GM21737 (cell line): ENCODE data around the gene PHLPP1.
A peak's percentile ranks its signal among the peaks of the same experiment; 100 is the strongest.

Source experiments
- ATAC-seq: cut with Tn5 transposase; IDR thresholded peaks from one replicate; pipeline ENCODE4 v1.9.1; 2021; ENCODE audit warnings: mild to moderate bottlenecking, moderate library complexity; ENCODE audit not compliant: unreplicated experiment

The PHLPP1 gene

DNA sequence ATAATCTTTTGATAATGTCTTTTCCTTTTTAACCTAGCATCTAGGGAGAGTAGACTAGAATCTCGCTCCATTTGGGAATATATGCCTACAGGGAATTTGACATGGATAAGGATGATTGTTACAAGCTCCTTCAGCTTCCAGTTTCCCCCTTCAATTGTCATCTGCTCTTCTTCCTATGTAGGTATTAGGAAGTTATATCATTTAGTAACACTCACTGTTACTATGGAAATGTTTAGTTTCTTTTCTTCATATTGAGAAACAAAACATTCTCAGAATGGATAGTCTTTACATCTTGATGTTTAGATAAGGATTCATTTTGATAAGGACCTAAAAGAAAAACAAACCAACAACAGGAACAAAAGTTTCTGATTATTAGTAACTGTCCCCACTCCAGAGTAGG is 127.6 kb downstream of the PHLPP1 start:
- ATAC-seq: no peak

DNA sequence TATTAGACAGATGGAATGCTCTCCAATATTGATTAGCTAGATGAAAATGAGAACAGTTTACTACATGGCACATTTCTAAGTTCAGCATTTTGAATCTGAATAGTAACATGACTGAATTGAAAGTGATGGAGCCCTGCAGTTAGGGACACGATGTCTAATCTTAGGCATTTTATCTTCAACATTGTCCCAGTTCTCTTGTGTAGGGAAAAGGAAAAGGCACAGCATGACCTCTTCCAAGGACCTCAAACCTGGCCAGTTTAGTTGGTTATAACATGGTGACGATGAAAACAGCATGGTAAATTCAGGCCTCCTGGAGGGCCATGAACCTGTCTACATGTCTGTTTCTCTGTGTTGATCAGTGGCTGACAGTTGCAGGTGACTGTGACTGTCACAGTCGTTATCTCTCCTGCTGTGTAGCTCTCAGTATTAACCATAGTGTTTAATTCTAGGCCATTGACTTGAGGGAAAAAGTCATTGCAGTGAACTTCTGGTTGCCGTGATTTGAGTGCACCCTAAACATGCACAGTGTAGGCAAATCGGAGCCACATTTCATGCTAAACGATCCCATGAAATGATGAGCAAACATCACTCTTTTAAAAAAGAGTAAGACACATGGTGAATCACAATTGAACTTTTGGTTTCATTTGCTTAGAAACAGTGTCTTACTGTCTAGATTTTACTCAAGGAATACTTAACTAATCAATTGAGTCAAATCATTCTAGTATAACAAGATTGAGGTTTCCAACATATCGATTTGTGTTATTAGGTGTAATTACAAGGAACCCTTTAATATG is 129.7 kb downstream of the PHLPP1 start:
- ATAC-seq: peak; percentile 50

DNA sequence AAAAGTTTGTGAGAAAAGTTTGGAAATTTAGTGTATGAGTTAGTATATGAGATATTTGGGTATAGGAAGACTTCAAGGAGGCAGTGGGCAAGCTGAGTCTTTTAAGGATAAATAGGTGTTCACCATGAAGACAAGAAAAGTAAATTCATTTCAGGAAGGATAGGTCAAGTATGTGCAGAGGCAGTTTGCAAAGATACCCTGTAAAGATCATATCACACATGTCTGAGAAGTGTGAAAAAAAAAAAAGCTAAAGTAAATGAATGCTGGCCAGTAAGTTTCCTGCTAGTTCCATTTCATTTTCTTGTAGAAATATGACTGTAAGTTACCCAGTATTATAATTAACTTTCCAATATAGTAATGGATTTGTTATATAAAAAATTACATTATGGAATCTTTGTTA is 131.0 kb downstream of the PHLPP1 start:
- ATAC-seq: no peak

DNA sequence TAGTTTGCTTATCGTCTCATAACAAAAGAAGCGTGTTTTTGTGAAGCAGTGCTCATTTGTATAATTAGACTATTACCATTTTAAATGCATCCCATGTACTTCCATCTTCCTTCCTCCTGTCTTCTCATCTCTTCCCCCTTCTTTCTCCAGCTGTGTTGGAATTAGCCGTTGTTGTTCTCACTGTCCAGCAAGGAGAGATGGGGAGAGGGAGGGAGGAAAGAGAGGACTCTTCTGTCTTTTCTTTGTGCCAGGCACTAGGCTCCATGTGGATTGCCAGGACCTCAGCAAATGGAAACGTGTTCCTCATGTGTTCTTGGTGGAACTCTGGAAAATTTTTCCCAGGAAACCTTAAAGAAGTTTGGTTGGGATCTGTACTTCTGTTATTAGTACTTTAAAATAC is 131.7 kb downstream of the PHLPP1 start:
- no peak for ATAC-seq

DNA sequence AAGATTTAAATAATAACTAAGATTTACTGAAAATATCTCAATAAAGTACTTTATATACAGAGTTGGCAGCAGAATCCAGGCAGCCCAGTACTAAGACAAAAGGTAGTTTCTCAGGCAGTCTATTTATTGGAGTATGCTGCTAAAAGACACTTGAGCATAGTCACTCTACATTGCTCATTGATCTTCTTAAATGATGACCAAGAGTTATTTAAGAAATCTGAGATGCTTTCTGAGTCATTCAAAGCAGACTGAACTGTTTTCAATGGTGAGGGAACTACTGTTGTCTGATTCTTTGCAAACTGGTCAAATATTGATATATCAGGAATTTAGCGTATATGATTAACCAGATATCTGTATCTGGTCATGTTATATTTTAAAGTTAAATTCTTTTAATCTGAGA is 133.6 kb downstream of the PHLPP1 start:
- ATAC-seq: no peak

DNA sequence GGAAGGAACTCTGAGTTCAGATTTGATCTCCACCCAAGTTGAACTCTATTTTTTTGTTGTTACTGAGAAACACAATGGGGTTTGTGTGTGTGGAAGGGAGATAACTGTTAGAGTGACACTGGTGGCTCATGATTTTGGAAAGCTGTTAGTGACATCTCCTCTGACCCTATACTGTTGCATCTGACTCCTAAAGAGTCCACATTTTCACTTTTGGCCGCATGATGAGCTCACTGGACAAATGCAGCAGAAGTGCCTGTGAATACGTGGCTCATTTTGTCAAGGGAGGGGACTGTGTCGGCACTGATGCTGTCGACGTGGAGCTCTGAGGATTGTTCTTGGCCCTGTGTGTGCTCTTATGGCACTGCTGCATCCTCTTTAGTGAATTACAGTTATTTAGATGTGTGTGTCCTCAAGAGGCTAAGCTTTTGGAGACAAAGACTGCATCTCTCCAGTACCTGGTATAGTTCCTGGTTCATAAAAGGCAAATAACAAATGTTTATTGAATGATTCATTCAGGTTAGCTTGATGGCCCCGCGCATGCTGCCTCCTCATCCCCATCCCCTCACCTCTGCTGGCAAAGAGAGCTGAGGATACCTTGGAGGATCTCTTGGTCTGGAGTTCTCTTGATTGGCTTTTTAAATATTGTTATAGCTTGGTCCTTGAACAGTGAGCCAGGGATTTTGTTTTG is 135.4 kb downstream of the PHLPP1 start:
- ATAC-seq: no peak

DNA sequence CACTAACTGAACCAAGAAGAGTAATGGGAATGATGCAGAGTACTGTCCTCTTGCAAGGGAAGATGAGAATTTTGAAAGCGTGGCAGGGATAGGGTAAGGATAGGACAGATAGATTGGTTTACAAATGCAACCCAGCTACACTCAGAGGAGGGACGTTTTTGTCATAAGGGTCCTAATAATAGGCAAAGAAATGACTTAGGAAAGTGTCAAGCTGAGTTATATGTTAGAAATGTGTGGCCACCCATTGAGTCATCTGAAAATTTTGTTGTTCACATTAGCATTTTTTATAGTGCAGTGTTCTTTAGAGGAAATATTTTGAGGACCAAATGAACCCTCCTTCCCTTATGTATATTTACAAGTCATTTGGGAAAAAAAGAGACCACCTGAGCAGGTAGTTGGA is 137.5 kb downstream of the PHLPP1 start:
- no peak for ATAC-seq

DNA sequence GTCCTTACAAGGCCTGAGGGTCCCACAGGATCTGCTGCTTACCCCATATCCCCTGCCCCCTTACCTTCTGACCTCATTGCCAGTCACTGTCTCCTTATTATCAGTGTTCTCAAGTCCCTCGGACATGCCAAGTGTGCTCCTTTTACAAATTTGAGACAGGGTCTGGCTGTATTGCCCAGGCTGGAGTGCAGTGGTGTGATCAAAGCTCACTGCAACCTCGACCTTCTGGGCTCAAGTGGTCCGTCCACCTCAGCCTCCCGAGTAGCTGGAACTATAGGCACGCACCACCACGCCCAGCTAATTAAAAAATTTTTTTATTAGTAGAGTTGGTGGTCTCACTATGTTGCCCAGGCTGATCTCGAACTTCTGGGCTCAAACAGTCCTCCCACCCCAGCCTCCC is 141.0 kb downstream of the PHLPP1 start:
- ATAC-seq: no peak

DNA sequence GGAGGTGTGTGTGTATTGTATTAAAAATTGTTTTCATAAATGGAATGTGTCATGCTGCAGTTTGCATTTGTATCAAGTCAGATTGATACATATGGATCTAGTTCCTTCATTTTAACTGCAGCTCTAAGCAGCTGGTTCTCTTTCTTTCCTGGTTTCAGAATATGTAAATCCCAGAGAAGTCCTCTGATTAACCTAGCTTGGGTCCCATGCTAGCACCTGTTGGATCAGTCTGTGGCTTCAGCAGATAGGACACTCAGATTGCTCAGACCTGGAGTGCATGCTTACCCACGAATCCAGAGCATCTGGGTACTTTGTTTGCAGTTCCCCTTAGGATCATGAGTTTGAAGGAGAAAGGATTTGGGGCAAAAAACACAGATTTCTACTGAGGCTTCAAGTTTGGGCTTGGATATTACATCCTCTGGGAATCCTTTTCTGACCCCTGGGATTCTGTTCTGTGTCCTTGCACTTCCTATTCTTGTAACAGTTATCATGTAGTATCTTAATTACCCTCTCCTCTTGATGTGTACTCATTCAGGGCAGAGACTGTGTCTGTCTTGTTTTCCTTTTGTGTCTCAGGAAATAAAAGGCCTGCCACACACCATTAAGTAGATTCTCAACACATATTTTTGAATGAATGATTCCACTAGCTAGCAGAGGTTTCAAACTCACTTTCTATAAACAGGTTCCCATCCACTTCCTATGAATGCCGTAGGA is 142.1 kb downstream of the PHLPP1 start:
- no peak for ATAC-seq

DNA sequence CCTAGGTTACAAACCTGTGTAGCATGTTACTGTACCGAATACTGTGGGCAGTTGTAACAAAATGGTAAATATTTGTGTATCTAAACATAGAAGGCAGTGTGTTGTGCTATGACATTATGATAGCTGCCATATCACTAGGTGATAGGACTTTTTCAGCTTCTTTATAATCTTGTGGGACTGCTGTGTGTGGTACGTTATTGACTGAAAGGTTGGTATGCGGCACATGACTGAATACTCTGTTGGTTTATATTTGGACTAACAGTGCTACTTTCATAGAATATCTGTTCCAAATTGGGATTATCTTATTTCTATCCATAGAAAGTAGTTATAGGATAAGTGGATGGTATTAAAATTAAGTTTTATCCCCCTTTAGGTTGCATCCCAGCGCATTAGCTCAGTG is 144.7 kb downstream of the PHLPP1 start:
- ATAC-seq: no peak

DNA sequence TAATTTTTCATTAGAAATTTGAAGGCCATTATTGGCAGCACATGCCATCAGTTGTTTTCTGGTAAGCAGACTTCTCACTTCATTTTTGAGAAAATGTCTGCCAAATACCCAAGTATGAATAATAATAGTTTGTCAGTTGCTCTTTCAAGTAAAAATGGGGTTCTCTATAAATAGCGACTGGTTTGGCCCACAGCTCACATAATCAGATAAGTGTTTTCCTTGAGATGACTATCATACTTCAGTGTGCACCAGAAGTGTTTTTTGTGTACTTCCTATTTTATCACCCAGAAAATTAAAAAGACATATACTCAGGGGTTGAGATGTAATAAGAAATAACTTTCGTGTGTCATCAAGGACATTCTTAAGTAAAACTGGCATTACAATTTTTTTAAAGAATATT is 147.1 kb downstream of the PHLPP1 start:
- no peak for ATAC-seq

DNA sequence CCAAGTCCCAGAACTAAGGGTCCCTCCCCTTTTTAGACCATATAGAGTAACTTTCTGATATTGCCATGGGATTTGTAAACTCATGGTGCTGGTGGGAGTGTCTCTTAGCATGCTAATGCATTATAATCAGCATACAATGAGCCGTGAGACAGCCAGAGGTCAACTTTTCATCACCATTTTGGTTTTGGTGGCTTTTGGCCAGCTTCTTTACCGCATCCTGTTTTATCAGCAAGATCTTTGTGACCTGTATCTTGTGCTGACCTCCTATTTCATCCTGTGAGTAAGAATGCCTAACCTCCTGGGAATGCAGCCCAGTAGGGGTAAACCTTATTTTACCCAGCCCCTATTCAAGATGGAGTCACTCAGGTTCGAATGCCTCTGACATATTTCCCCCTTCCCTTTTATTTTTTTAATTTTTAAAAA is 148.2 kb downstream of the PHLPP1 start:
- no peak for ATAC-seq

DNA sequence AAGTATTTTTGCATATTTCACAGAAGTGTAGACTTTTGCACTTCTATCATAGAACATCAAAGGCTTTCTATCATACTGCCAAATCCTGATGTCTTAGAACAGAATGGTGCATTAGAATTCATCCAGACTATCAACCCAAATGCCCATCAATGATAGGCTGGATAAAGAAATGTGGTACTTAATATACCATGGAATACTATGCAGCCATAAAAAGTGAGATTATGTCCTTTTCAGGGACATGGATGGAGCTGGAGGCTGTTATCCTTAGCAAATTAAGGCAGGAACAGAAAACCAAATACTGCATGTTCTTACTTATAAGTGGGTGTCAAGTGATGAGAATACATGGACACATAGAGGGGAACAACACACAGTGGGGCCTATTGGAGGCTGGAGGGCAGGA is 150.2 kb downstream of the PHLPP1 start:
- no peak for ATAC-seq

DNA sequence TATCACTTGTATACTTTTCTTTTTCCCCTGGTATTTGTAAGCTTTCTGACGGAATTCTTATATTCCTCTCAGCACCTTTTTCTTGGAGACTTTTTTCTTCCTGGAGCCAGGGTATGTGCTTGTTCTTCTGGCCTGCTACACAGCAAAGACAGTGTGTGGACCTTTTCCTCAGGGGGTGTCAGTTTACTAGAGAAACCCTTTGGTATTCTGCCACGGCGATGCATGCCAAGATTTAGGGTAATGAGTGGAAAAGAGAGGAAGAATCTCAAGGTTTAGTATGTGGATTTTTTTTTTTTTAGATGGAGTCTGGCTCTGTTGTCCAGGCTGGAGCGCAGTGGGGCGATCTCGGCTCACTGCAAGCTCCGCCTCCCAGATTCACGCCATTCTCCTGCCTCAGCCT is 152.2 kb downstream of the PHLPP1 start:
- ATAC-seq: no peak

DNA sequence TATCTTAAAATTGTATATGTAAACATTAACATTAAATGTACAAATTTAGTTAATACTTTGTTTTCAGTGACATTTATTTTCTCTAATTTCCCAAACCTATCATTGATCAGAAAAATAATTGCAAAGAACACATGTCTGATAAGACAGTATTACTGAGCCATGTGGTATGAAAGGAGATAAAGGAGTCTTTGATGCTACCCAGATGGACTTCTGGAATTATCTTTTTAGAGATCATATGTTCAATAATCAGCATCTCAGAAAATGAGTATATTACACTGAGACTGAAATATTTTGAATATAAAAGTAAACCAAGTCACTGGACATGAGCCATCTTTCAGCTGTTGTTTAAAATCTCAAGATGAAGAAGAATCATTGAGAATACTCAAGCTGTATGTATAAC is 153.3 kb downstream of the PHLPP1 start:
- no peak for ATAC-seq

DNA sequence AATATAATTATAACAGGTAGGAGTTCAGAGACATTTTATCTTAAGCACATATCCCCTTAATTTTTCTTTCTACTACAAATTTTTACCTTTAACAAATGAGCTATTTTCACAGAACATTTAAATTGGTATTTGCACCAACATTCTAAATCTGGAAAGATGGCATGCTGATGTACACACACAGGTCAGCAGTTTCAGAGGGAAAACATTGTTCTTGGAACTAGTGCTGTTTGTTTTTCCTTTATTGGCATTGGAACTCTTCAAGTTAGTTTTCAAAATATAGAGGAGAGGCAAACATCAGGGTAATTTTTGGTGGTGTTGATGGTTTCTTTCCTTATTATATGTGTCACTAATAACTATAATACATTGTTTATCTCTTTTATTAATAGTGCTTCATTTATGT is 155.3 kb downstream of the PHLPP1 start:
- no peak for ATAC-seq

DNA sequence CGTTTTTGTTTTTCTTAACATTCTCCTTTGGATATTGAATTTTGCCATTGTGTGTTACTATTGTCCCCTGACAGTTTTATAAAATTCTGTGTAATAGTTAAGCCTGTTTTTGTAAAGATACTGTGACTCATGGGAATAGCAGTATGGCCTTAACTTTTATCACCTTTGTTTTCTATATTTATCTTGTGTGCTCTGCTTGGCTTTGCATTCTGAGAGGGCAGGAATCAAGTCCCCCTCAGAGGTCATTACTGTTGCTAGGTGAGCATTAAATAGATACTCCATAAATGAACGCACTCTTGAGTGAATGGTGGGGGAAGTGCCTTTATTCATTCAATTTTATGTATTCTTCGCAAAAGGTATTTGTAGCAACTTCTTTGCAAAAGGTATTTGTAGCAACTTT is 160.0 kb downstream of the PHLPP1 start:
- ATAC-seq: no peak

DNA sequence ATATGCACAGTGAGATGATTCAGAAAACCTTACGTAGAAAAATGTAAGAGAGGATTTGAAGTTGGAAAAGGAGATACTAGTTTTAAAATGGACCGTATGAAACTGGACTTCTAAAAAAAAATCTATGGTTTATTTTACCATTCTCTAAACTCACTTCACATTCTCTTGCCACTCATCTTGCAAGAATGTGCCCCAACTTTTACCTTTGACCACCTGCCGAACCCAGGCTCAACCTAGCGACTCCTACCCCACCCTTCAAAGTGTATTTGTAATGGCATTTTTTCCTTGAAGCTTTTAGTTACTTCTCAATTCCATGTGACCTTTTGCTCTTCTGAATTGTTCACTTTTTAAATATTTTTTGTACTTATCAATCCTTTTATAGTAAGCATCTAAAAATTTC is 160.8 kb downstream of the PHLPP1 start:
- ATAC-seq: no peak

DNA sequence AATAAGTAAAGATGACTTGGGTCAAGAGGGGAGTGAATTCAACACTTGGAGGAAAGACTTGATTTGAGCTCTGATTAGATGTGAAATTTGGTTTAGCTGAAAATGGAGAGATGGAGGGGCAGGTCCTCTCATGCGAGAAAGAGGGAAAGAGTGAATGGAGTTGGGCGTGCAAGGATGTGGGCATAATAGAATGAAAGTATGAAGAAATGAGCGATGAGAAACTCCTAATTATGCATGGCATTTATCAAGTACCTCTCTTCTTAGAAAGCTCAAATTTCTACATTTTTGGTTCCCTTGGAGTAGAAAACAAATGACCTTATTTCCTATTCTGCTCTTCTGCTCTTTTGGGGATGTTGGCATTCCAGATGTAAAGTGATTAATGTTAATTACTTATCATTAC is 161.5 kb downstream of the PHLPP1 start:
- ATAC-seq: no peak

DNA sequence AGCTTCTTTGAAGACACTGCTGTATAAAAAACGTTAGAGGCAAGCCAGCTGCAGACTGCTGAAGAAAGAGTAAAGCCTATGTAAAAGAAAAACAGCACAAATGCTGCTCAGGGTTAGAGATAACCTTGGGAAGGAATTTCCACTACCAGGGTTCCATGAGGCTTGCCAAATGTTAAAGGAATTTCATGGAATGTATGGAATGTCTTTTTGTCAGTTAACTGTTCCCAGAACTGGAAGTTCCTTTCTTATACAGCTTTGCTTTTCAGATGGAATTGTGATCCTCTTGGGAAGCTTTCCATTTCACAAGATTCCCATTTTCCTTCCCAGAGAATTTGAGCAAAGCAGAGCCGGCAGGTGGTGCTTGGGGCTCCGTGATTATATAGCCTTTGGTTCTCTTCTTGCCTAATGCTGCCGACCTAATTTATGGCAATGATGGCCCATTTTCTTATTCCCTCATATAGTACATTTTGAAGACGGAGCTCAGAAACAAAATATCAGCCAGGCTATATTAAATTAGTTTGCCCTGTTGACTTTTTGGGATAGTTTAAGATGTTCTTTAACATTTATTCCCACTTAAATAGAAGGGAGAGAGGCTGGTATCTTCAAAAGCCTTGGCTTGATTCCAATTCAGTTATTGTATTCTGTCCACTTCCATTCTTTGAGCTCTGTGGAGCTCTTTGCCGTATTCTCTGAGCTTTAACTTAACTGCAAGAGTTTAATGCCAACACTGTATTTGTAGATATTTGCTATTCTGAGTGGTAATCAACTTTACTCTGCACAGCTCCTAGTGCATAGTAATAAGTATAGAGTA is 162.3 kb downstream of the PHLPP1 start:
- no peak for ATAC-seq

DNA sequence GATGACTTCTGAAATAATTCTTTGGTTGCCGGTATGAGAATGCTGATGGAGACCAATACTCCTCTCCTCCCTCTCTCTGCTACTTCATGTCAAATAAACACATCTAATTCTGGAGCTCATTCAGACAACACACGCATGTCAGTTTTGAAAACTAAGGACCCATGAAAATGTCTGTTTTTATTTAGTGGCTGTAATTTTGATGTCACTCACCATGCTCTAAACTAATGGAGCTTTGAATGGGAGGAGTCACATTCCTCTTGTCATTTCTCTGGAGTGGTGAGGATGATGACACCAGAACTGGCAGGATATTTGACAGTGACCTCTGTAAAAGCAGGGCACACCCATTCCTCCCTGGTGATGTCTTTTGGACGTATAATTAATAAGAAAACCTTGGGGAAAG is 163.0 kb downstream of the PHLPP1 start:
- no peak for ATAC-seq
